Erythroblast (primary cell): ENCODE results near the gene GPR135.
A peak's percentile ranks its signal among the peaks of the same experiment; 100 is the strongest.
"Not testable (repeated sequence)": the region's sequence is repeated elsewhere in the genome, so short reads cannot be mapped to it uniquely, and the experiment has no call there.

Experiments used
- DNase-seq, 2 experiments: peaks; one replicate each; lab custom pipeline; 2025; lab: John Stamatoyannopoulos, UW
- GATA1 ChIP-seq: IDR thresholded peaks from 2 replicates; pipeline ENCODE4 v1.6.1; 2011; ENCODE audit warnings: low read depth, mild to moderate bottlenecking, control low read depth, low read length, moderate library complexity
- POLR2A ChIP-seq: IDR thresholded peaks from 2 replicates; pipeline ENCODE4 v1.6.1; 2011; ENCODE audit warnings: mild to moderate bottlenecking, low read length

Gene GPR135

GRCh38 chr14:59455411-59455810 lies 9.8 kb downstream of the GPR135 start:
- TF ChIP-seq GATA1 = no peak
- TF ChIP-seq POLR2A = no peak

DNA sequence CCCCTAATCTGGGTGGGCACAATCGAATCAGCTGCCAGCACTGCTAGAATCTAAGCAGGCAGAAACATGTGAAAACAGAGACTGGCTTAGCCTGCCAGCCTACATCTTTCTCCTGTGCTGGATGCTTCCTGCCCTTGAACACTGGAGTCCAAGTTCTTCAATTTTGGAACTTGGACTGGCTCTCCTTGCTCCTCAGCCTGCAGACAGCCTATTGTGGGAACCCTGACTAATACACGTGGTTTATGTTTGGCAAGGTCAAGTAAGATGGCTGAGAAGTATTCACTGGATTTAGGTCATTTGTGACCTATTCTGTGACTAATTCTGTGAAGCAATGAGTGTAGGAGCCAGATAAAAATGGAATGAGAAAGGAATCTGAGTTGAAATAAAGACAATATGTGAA lies 11.0 kb downstream of the GPR135 start:
- TF ChIP-seq GATA1 = no peak
- no peak for TF ChIP-seq POLR2A
- DNase-seq = no peak

More at GRCh38 chr14:59455411-59455810, 9.8 kb downstream of the GPR135 start:
- DNase-seq = no peak

DNA sequence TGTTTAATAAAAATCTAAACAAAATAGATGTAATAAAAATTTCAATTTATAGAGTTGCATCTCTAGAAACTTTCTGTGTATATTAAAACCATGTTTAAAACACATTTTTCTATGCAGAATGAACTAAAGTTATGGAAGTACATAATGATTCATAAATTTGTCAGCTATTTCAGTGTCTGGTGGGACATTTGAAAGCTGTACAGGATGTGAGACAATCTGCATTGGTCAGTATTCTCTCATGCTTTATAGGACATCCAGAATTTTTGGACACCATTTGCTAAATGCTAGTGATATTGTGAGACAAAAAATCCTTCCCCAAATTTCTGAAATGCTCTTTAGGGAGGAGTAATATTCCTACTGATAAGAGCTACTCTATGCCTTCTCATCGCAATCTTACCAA lies 13.3 kb downstream of the GPR135 start:
- TF ChIP-seq GATA1 (no peak), POLR2A (no peak)

GRCh38 chr14:59450716-59451115 lies 14.5 kb downstream of the GPR135 start:
- DNase-seq = no peak

More for the DNA sequence above, 13.3 kb downstream of the GPR135 start:
- DNase-seq = no peak

DNA sequence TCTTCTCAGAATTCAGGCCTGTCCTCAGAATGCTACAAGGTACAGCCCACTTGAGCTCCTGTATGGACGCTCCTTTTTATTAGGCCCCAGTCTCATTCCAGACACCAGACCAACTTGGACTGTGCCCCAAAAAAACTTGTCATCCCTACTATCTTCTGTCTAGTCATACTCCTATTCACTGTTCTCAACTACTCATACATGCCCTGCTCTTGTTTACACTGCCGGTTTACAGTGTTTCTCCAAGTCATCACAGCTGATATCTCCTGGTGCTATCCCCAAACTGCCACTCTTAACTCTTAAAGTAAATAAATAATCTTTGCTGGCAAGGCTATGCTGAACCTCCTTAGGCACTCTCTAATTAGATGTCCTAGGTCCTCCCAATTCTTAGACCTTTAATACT lies 16.5 kb downstream of the GPR135 start:
- DNase-seq = not testable (repeated sequence)

More at GRCh38 chr14:59450716-59451115, 14.5 kb downstream of the GPR135 start:
- TF ChIP-seq POLR2A (no peak), GATA1 (no peak)

DNA sequence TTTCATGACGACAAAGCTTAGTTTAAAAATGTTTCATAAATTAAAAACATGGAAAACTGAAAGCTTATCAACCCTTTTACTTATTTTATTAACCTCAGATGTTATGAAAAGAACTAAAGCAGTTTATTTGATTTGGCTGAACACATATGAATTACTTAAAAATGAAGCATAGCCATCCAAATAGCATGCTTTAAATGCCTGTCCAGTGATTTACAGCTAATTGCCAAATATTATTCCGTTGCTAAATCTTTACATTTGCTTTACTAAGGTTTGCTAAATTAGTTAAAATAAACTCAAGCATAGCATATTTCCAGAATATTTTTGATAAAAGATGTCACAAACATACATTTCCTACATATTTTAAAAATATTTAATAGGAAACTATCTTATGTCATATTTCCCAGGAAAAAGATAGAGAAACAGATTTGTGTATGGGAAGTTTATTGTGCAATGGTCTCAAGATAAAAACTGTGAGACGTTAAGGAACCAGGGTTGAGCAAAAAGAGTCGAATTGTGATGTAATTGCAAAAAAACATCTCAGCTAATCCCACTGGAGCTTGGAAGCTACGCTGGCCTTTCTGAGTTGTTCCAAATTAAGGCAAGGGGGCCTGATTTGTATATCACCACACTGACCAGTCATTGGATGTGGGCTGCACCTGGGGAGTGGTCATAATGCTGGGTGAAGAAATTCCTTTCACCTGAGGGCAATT lies 25.8 kb downstream of the GPR135 start:
- DNase-seq = no peak
- TF ChIP-seq POLR2A = no peak
- TF ChIP-seq GATA1 = no peak

GRCh38 chr14:59438195-59438647 lies 27.0 kb downstream of the GPR135 start:
- no peak for DNase-seq
- no peak for TF ChIP-seq POLR2A

- TF ChIP-seq GATA1 (no peak), POLR2A (no peak)
- DNase-seq = no peak
Measured at GRCh38 chr14:59435987-59436386, 29.2 kb downstream of the GPR135 start.

DNA sequence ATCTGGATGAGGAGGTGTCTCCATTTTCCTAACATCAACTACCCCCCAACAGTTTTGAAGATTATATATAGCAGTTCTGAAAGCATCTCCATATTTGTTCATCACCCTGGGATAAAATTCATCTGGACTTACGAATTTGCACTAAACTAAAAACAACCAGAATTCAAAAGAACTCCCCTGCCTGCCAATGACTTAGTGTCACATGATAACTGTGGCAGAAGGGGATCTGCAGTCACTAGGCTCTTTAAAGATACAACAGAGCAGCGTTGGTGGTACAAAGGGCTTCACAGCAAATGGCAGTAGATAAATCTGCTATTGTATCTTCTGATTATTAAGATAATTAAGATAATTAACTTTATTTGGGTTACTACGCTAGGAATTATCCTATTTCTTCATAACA lies 30.1 kb downstream of the GPR135 start:
- DNase-seq = no peak
- TF ChIP-seq GATA1 (no peak), POLR2A (no peak)

GRCh38 chr14:59429790-59430189 lies 35.4 kb downstream of the GPR135 start:
- TF ChIP-seq GATA1 (no peak), POLR2A (no peak)

DNA sequence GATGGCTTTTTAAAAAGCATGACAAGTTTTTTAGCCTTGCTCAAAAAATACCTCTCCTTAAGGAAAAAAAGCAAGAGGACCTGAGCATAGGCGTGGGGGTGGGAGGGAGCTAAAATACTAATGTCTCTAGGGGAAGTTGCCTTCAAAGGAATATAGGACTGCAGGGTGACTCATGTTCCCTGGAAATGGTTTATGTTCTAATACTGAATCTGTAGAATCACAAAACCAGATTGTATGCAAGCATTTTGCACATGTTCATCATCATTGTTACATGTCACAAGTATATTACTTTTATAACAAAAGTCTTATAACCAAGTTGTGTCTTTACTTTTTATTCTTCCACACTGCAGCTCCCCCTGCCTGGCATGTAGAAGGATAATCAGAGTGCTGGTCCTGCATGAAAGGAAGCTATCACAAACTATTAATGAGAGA lies 36.6 kb downstream of the GPR135 start:
- TF ChIP-seq GATA1 = no peak
- TF ChIP-seq POLR2A = no peak
- peak in 1 of 2 experiments; percentile 18 for DNase-seq

More at GRCh38 chr14:59429790-59430189, 35.4 kb downstream of the GPR135 start:
- DNase-seq = no peak

- no peak for TF ChIP-seq GATA1
- no peak for TF ChIP-seq POLR2A
- peak in 1 of 2 experiments; percentile 22 for DNase-seq
Measured at GRCh38 chr14:59427653-59428580, 37.3 kb downstream of the GPR135 start.

- TF ChIP-seq GATA1 = no peak
- TF ChIP-seq POLR2A = no peak
- no peak for DNase-seq
Measured at GRCh38 chr14:59425322-59425935, 39.8 kb downstream of the GPR135 start.
